ENCODE measurements around the gene MUC12. TPM values are rescaled to one million over a fixed set of nuclear protein-coding genes. Genes with fewer than 3 reads are reported as not detected.

MUC12 gene
- total RNA-seq, 1 donor from 2014 or later, result 2.8 TPM

DNA sequence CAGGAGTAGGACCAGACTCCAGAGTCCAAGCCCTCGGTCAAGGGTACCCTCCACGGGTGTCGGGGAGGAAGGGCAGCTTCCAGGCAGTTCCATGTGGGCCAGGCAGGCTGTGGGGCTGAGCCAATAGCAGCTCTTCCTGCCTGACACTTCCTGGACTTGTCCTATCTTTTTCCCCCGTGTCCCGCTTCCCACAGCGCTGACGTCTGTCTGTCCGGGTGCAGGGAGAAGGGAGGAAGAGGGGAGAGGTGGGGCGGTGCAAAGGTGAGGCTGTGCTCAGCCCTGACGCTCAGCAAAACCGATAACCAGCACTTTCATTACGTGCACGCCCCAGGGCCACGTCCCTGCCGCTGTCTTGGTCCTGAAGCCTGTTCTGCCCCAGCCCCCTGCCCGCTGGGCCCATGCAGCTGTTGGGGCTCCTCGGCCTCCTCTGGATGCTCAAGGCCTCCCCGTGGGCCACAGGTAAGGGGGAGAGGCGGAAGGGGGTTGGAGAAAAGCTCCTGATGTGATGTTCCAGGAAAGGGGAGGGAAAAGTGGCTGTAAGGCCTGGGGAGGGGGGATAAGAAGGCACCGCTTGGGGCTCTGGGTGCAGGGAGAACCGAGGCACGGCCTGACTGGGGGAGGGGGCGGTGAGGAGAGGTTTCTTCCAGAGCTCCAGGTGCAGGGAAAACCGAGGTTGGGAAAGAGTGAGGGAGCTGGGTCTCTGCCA is 20.0 kb upstream of the MUC12 start, which contains the start of gene MUC3A:
TSS of gene MUC3A (plus strand) at position 308 of the 706 bp plus-strand sequence. CDS start at position 399, 91 bp downstream.
- Histone ChIP-seq H2AFZ (ENCODE audit: low read depth, low read length) (no peak within 1 kb of the TSS), H3K4me3 (ENCODE audit: insufficient read depth, low read depth, low read length) (no peak within 1 kb of the TSS), H3K27ac (ENCODE audit: low read depth, low read length) (no peak within 1 kb of the TSS), H3K9me3 (ENCODE audit: insufficient read depth, low read depth, low read length) (peaks cover under 1% of the 10 kb centered on the region), H3K4me2 (ENCODE audit: low read length) (no peak within 1 kb of the TSS), H3K4me1 (ENCODE audit: insufficient read depth, low read length) (no peaks in the 10 kb centered on the region), H3K9ac (ENCODE audit: low read length) (no peak within 1 kb of the TSS), H3K27me3 (ENCODE audit: insufficient read depth, low read length) (peaks cover 15% of the 10 kb centered on the region), H3K79me2 (ENCODE audit: insufficient read depth, low read length) (no peaks in the 10 kb centered on the region), H4K20me1 (ENCODE audit: insufficient read depth, low read length) (no peaks in the 10 kb centered on the region), H3K36me3 (ENCODE audit: insufficient read depth, low read length) (no peaks in the 10 kb centered on the region)
- Mint-ChIP-seq H3K4me1 (ENCODE audit: low read depth, unreplicated experiment) (no peaks in the 10 kb centered on the region), H3K27me3 (ENCODE audit: low read depth, unreplicated experiment) (peaks cover 19% of the 10 kb centered on the region), H3K4me3 (ENCODE audit: unreplicated experiment) (no peak within 1 kb of the TSS), H3K36me3 (ENCODE audit: low read depth, unreplicated experiment) (no peaks in the 10 kb centered on the region), H3K9me3 (ENCODE audit: unreplicated experiment) (peaks cover 2% of the 10 kb centered on the region), H3K27ac (ENCODE audit: unreplicated experiment) (no peak within 1 kb of the TSS)
- no peak for FAIRE-seq
- no peak for DNase-seq (ENCODE audit: low read depth)
- TF ChIP-seq CTCF (IDR thresholded peaks at IDR 0.05; ENCODE audit: insufficient read depth, low read depth, low read length) (no peak), EZH2 (IDR thresholded peaks at IDR 0.05; ENCODE audit: insufficient read depth, low read length) (no peak)

DNA sequence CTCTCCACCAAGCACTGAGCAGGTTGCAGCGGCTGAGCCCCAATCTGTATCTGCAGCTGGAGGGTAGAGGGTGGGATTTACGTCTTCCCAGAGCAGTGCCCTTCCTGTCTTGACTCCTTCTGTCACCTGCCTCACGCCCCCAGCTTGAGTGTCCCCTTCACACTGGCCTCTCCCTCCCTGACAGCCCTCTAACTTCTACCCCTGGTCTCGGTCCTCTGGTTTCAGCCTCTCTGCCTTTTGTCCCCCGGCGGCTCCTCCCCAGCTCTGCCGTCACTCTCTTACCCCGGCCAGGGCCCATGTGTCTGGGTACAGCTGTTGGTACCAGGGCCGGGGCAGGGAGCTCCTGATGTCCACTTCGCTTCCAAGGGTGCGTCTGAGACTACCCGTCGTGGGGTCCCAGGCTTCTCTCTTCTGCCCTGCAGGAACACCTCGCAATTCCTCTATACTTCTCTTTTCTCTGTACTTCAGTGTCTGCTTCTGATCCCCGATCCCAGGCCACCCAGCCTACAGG is 19.4 kb upstream of the MUC12 start:
- no peak overlapping the region for H3K9ac ChIP-seq (ENCODE audit: low read length)
- no peak overlapping the region for H3K27ac ChIP-seq (ENCODE audit: low read depth, low read length)
- DNase-seq (ENCODE audit: low read depth), result no peak
- FAIRE-seq, result no peak
- peaks cover 16% of the 10 kb centered on the region for H3K27me3 Mint-ChIP-seq (ENCODE audit: low read depth, unreplicated experiment)
- H3K9me3 ChIP-seq (ENCODE audit: insufficient read depth, low read depth, low read length), result peaks cover 2% of the 10 kb centered on the region
- no peaks in the 10 kb centered on the region for H3K4me1 ChIP-seq (ENCODE audit: insufficient read depth, low read length)
- H3K4me2 ChIP-seq (ENCODE audit: low read length), result no peak overlapping the region
- H3K4me3 Mint-ChIP-seq (ENCODE audit: unreplicated experiment), result no peak overlapping the region
- H3K4me1 Mint-ChIP-seq (ENCODE audit: low read depth, unreplicated experiment), result no peaks in the 10 kb centered on the region
- no peak for TF ChIP-seq EZH2 (IDR thresholded peaks at IDR 0.05; ENCODE audit: insufficient read depth, low read length)
- TF ChIP-seq CTCF (IDR thresholded peaks at IDR 0.05; ENCODE audit: insufficient read depth, low read depth, low read length), result no peak
- H2AFZ ChIP-seq (ENCODE audit: low read depth, low read length), result no peak overlapping the region
- H3K4me3 ChIP-seq (ENCODE audit: insufficient read depth, low read depth, low read length), result no peak overlapping the region
- no peaks in the 10 kb centered on the region for H4K20me1 ChIP-seq (ENCODE audit: insufficient read depth, low read length)
- no peaks in the 10 kb centered on the region for H3K79me2 ChIP-seq (ENCODE audit: insufficient read depth, low read length)
- H3K27ac Mint-ChIP-seq (ENCODE audit: unreplicated experiment), result no peak overlapping the region
- H3K36me3 Mint-ChIP-seq (ENCODE audit: low read depth, unreplicated experiment), result no peaks in the 10 kb centered on the region
- peaks cover 18% of the 10 kb centered on the region for H3K27me3 ChIP-seq (ENCODE audit: insufficient read depth, low read length)
- peaks cover 2% of the 10 kb centered on the region for H3K9me3 Mint-ChIP-seq (ENCODE audit: unreplicated experiment)
- H3K36me3 ChIP-seq (ENCODE audit: insufficient read depth, low read length), result no peaks in the 10 kb centered on the region

DNA sequence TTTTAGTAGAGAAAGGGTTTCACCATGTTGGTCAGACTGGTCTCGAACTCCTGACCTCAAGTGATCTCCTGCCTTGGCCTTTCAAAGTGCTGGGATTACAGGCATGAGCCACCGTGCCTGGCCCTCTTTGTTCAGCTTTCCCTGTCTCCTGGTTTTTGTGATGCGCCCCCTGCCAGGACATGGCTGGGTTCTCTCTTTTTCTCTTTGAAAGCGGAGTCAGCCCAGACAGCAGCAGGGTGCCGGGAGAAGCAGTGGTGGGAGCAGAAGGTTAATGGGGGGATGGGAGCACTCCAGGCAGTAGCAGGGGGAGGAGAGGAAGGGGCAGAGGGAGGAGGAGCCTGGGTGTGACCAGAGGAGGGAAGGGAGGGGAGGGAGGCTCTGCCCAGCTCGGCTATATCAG is 18.2 kb upstream of the MUC12 start:
- peaks cover 16% of the 10 kb centered on the region for H3K27me3 Mint-ChIP-seq (ENCODE audit: low read depth, unreplicated experiment)
- peaks cover 18% of the 10 kb centered on the region for H3K27me3 ChIP-seq (ENCODE audit: insufficient read depth, low read length)
- no peaks in the 10 kb centered on the region for H3K9me3 Mint-ChIP-seq (ENCODE audit: unreplicated experiment)
- H3K4me1 Mint-ChIP-seq (ENCODE audit: low read depth, unreplicated experiment), result no peaks in the 10 kb centered on the region
- no peaks in the 10 kb centered on the region for H3K36me3 ChIP-seq (ENCODE audit: insufficient read depth, low read length)
- no peak overlapping the region for H2AFZ ChIP-seq (ENCODE audit: low read depth, low read length)
- peaks cover 2% of the 10 kb centered on the region for H3K9me3 ChIP-seq (ENCODE audit: insufficient read depth, low read depth, low read length)
- H3K36me3 Mint-ChIP-seq (ENCODE audit: low read depth, unreplicated experiment), result no peaks in the 10 kb centered on the region
- no peak overlapping the region for H3K9ac ChIP-seq (ENCODE audit: low read length)
- no peak overlapping the region for H3K4me3 ChIP-seq (ENCODE audit: insufficient read depth, low read depth, low read length)
- H3K4me1 ChIP-seq (ENCODE audit: insufficient read depth, low read length), result no peaks in the 10 kb centered on the region
- DNase-seq (ENCODE audit: low read depth) (no peak), FAIRE-seq (no peak)
- H4K20me1 ChIP-seq (ENCODE audit: insufficient read depth, low read length), result no peaks in the 10 kb centered on the region
- no peak overlapping the region for H3K27ac Mint-ChIP-seq (ENCODE audit: unreplicated experiment)
- TF ChIP-seq CTCF (IDR thresholded peaks at IDR 0.05; ENCODE audit: insufficient read depth, low read depth, low read length), result no peak
- no peak for TF ChIP-seq EZH2 (IDR thresholded peaks at IDR 0.05; ENCODE audit: insufficient read depth, low read length)
- H3K4me3 Mint-ChIP-seq (ENCODE audit: unreplicated experiment), result no peak overlapping the region
- H3K4me2 ChIP-seq (ENCODE audit: low read length), result no peak overlapping the region
- H3K27ac ChIP-seq (ENCODE audit: low read depth, low read length), result no peak overlapping the region
- no peaks in the 10 kb centered on the region for H3K79me2 ChIP-seq (ENCODE audit: insufficient read depth, low read length)

Measured in astrocyte (in vitro differentiated cells and primary cell).